Measurements from ENCODE around the gene USF2. TPM values are rescaled to one million over a fixed set of nuclear protein-coding genes. Genes with fewer than 3 reads are reported as not detected.

USF2 gene
- polyA plus RNA-seq, 1 donor from 2014 or later, result 107 TPM

GRCh38 chr19:35288906-35289305 lies 20.1 kb downstream of the USF2 start:
- Histone ChIP-seq H3K9ac (ENCODE audit: low read length) (no peak overlapping the region), H3F3A (ENCODE audit: insufficient read depth, low read length, poor library complexity, severe bottlenecking) (no peaks in the 10 kb centered on the region), H3K27ac (ENCODE audit: low read length) (no peak overlapping the region), H3K4me2 (ENCODE audit: low read length) (no peak overlapping the region), H4K20me1 (ENCODE audit: insufficient read depth) (no peaks in the 10 kb centered on the region), H2AFZ (ENCODE audit: low read depth, low read length) (no peak overlapping the region), H3K79me2 (replicated peaks; ENCODE audit: insufficient read depth, low read length) (no peaks in the 10 kb centered on the region), H3K4me3 (ENCODE audit: low read length) (no peak overlapping the region), H3K27me3 (ENCODE audit: insufficient read depth, low read depth, low read length) (no peaks in the 10 kb centered on the region), H3K9me2 (ENCODE audit: insufficient read depth, low read length) (no peaks in the 10 kb centered on the region), H3K9me3 (ENCODE audit: low read length) (no peaks in the 10 kb centered on the region), H3K36me3 (ENCODE audit: insufficient read depth, low read length) (no peaks in the 10 kb centered on the region)
- TF ChIP-seq REST (IDR thresholded peaks at IDR 0.05; ENCODE audit: borderline replicate concordance), result no peak
- no peak for TF ChIP-seq EZH2 (IDR thresholded peaks at IDR 0.05; ENCODE audit: borderline replicate concordance, insufficient read depth, low read length, poor library complexity, severe bottlenecking)
- no peak for TF ChIP-seq TAF1 (IDR thresholded peaks at IDR 0.05; ENCODE audit: low read depth)
- no peak for TF ChIP-seq MXI1 (conservative IDR thresholded peaks at IDR 0.05; ENCODE audit: poor library complexity, severe bottlenecking)
- no peak for TF ChIP-seq CTCF (IDR thresholded peaks at IDR 0.05; ENCODE audit: poor library complexity, severe bottlenecking)
- no peak for TF ChIP-seq EP300 (conservative IDR thresholded peaks at IDR 0.05; ENCODE audit: poor library complexity, severe bottlenecking)
- no peak for TF ChIP-seq POLR2AphosphoS5 (IDR thresholded peaks at IDR 0.05)
- TF ChIP-seq SMC3 (conservative IDR thresholded peaks at IDR 0.05; ENCODE audit: poor library complexity), result no peak
- TF ChIP-seq RAD21 (conservative IDR thresholded peaks at IDR 0.05), result no peak

DNA sequence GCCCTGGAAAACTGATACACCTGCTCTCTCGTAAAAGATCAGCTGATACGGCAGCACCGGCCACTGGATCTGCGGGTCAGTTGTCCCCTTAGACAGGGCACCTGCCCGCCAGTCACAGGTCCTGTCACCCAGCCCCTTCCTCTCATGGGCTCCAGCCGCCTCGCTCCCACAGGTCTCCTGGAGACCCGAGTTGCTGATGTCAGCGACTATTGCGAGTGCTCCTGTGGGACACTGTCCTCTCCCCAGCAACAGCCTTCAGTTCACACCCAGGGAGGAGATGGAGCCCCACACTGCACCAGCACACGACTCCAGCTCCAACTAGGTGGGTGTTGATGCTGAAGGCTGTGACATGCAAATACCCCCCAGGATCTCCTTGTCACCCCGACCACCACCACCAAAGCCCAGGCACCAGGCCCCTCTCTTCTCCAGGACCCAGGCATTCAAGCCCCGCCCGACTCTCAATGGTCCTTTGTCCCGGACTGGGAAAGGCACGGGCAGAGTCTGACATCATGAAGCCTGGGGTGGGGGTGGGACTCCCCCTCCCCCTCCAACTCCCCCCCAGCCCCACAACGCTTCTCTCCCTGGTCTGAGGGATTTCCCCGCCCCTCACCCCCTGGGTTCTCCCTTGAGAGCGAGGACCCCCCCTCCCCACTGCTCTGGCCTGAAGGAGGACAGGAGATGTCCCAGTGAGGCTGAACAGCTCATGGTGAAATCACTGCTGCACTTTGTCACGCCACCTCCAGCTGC lies 21.8 kb downstream of the USF2 start:
- H2AFZ ChIP-seq (ENCODE audit: low read depth, low read length), result no peak overlapping the region
- no peaks in the 10 kb centered on the region for H3K79me2 ChIP-seq (replicated peaks; ENCODE audit: insufficient read depth, low read length)
- no peaks in the 10 kb centered on the region for H3K9me3 ChIP-seq (ENCODE audit: low read length)
- H3F3A ChIP-seq (ENCODE audit: insufficient read depth, low read length, poor library complexity, severe bottlenecking), result no peaks in the 10 kb centered on the region
- H3K4me3 ChIP-seq (ENCODE audit: low read length), result no peak overlapping the region
- no peaks in the 10 kb centered on the region for H4K20me1 ChIP-seq (ENCODE audit: insufficient read depth)
- H3K27ac ChIP-seq (ENCODE audit: low read length), result no peak overlapping the region
- no peak overlapping the region for H3K9ac ChIP-seq (ENCODE audit: low read length)
- H3K9me2 ChIP-seq (ENCODE audit: insufficient read depth, low read length), result no peaks in the 10 kb centered on the region
- H3K4me2 ChIP-seq (ENCODE audit: low read length), result no peak overlapping the region
- no peaks in the 10 kb centered on the region for H3K27me3 ChIP-seq (ENCODE audit: insufficient read depth, low read depth, low read length)
- TF ChIP-seq POLR2AphosphoS5 (IDR thresholded peaks at IDR 0.05), result no peak
- no peak for TF ChIP-seq EZH2 (IDR thresholded peaks at IDR 0.05; ENCODE audit: borderline replicate concordance, insufficient read depth, low read length, poor library complexity, severe bottlenecking)
- TF ChIP-seq EP300 (conservative IDR thresholded peaks at IDR 0.05; ENCODE audit: poor library complexity, severe bottlenecking), result no peak
- no peak for TF ChIP-seq CTCF (IDR thresholded peaks at IDR 0.05; ENCODE audit: poor library complexity, severe bottlenecking)
- no peak for TF ChIP-seq RAD21 (conservative IDR thresholded peaks at IDR 0.05)
- TF ChIP-seq MXI1 (conservative IDR thresholded peaks at IDR 0.05; ENCODE audit: poor library complexity, severe bottlenecking), result no peak
- no peak for TF ChIP-seq REST (IDR thresholded peaks at IDR 0.05; ENCODE audit: borderline replicate concordance)
- no peak for TF ChIP-seq SMC3 (conservative IDR thresholded peaks at IDR 0.05; ENCODE audit: poor library complexity)
- no peak for TF ChIP-seq TAF1 (IDR thresholded peaks at IDR 0.05; ENCODE audit: low read depth)
- no peaks in the 10 kb centered on the region for H3K36me3 ChIP-seq (ENCODE audit: insufficient read depth, low read length)

All from neural cell (in vitro differentiated cells).